Liver (tissue), 2 donors: Measurements from ENCODE around the gene GHR.

ENCODE experiments used
- CTCF ChIP-seq: fragments of 150-350 bp; IDR thresholded peaks from 2 replicates; pipeline ENCODE4 v1.5.1; 2017; ENCODE audit warnings: improper control_type of control experiment, low read depth, low read length; ENCODE audit not compliant: missing input control
- REST ChIP-seq: IDR thresholded peaks from 2 replicates; pipeline ENCODE4 v1.6.1; 2016; ENCODE audit warnings: antibody characterized with exemption, mild to moderate bottlenecking
- donor health status: healthy.

GRCh38 chr5:42553461-42553860, 130.2 kb downstream of the GHR start:
- TF ChIP-seq REST (no peak), CTCF (no peak)
